ENCODE measurements around the gene TNIK.

Gene TNIK

DNA sequence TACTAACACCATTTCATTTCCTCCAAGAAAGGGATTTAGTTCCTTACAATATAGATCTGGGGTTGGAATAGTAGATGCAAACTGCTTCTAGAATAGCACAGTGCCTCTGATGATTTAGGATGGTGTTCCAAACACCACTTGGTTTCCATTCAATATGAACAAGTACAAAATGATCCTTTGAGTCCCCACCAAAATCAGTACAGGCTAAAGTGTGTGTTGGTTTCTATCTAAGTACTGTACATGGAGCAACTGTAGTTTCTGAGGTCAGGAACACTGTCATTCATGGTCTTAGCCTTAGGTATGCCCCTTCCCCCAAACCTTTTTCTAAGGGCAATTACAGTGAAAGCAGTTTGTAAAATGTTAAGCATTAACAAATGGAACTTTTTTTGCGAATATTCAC is 162.3 kb downstream of the TNIK start:
- Histone ChIP-seq H3K9me3 (ENCODE audit: severe bottlenecking) (no peaks in the 10 kb centered on the region), H3K36me3 (ENCODE audit: low read depth) (no peaks in the 10 kb centered on the region), H3K4me3 (ENCODE audit: severe bottlenecking) (no peak overlapping the region), H3K4me1 (ENCODE audit: insufficient read depth, poor library complexity, severe bottlenecking) (no peaks in the 10 kb centered on the region), H3K27ac (ENCODE audit: poor library complexity, severe bottlenecking) (no peak overlapping the region), H3K27me3 (ENCODE audit: insufficient read depth, poor library complexity, severe bottlenecking) (no peaks in the 10 kb centered on the region)
- DNase-seq (ENCODE audit: low spot score) (no peak), ATAC-seq (ENCODE audit: low read depth) (no peak)
- TF ChIP-seq, protein P1, sequence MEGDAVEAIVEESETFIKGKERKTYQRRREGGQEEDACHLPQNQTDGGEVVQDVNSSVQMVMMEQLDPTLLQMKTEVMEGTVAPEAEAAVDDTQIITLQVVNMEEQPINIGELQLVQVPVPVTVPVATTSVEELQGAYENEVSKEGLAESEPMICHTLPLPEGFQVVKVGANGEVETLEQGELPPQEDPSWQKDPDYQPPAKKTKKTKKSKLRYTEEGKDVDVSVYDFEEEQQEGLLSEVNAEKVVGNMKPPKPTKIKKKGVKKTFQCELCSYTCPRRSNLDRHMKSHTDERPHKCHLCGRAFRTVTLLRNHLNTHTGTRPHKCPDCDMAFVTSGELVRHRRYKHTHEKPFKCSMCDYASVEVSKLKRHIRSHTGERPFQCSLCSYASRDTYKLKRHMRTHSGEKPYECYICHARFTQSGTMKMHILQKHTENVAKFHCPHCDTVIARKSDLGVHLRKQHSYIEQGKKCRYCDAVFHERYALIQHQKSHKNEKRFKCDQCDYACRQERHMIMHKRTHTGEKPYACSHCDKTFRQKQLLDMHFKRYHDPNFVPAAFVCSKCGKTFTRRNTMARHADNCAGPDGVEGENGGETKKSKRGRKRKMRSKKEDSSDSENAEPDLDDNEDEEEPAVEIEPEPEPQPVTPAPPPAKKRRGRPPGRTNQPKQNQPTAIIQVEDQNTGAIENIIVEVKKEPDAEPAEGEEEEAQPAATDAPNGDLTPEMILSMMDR (IDR thresholded peaks at IDR 0.05; ENCODE audit: poor library complexity, severe bottlenecking) = no peak

DNA sequence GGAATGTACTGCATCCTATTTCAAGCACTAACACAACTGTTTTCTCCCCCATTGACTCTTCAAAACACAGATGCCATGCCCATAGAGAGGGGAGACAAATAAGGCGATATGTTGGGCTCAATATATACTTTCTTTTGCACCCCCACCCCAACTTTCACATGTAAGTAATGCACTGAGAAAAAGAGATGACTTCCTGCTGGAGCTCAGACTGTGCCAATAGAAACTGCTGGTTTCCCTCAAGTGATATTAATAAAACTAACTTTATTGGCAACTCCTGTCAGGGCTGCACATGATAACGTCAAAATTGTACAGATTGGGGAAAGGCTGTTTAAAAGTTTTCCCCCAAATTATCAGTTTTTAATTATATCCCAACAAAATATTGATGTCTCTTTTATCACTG is 163.0 kb downstream of the TNIK start:
- H3K4me3 ChIP-seq (ENCODE audit: severe bottlenecking) = no peak overlapping the region
- no peaks in the 10 kb centered on the region for H3K4me1 ChIP-seq (ENCODE audit: insufficient read depth, poor library complexity, severe bottlenecking)
- no peak overlapping the region for H3K27ac ChIP-seq (ENCODE audit: poor library complexity, severe bottlenecking)
- H3K27me3 ChIP-seq (ENCODE audit: insufficient read depth, poor library complexity, severe bottlenecking) = no peaks in the 10 kb centered on the region
- DNase-seq (ENCODE audit: low spot score) = no peak
- H3K9me3 ChIP-seq (ENCODE audit: severe bottlenecking) = no peaks in the 10 kb centered on the region
- no peaks in the 10 kb centered on the region for H3K36me3 ChIP-seq (ENCODE audit: low read depth)
- TF ChIP-seq, protein P1 (IDR thresholded peaks at IDR 0.05; ENCODE audit: poor library complexity, severe bottlenecking) = no peak
- ATAC-seq (ENCODE audit: low read depth) = no peak

DNA sequence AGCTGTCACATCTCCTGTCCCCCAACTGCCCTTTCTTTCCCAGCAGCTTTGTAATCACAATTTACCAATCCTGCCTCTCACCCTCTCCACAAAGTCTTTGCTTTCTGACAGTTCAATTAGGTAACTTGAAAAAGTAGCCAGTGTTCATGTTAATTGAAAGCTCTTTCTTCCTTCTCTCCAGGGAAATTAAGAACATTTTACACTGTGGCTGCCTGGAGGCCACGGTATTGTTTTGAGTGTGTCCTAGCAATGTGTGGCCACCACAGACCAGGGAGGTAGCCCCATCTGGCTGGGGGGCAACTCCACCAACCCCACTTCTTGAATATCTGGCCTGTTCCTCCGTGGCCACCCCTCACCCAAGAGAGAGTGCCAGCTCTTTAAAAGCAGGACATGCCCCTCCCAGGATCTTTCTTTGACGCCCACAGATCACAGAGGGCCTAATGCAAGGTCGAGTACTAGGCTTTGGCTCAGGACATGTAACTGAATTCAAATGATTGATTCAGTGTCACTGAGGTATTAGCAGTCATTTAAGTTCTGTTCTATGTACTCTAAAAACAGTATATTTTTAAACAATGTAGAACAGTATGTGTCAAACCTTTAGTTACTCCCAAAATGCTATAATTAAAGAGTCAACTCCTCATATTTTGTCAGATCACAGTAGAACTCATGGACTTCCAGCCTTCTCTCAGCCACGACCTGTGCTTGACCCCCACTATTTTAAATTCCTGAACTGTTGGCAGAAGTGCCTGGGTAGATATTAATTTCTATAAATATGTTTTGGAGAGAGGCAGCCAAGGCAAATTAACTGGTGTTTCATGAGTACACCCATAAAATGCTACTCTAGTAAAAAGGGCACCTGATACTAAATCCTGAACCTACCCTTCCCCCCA is 164.5 kb downstream of the TNIK start:
- ATAC-seq (ENCODE audit: low read depth) (no peak), DNase-seq (ENCODE audit: low spot score) (no peak)
- H3K27ac ChIP-seq (ENCODE audit: poor library complexity, severe bottlenecking) = no peak overlapping the region
- no peaks in the 10 kb centered on the region for H3K9me3 ChIP-seq (ENCODE audit: severe bottlenecking)
- no peaks in the 10 kb centered on the region for H3K4me1 ChIP-seq (ENCODE audit: insufficient read depth, poor library complexity, severe bottlenecking)
- no peaks in the 10 kb centered on the region for H3K27me3 ChIP-seq (ENCODE audit: insufficient read depth, poor library complexity, severe bottlenecking)
- no peaks in the 10 kb centered on the region for H3K36me3 ChIP-seq (ENCODE audit: low read depth)
- TF ChIP-seq, protein P1 (IDR thresholded peaks at IDR 0.05; ENCODE audit: poor library complexity, severe bottlenecking) = no peak
- H3K4me3 ChIP-seq (ENCODE audit: severe bottlenecking) = no peak overlapping the region

DNA sequence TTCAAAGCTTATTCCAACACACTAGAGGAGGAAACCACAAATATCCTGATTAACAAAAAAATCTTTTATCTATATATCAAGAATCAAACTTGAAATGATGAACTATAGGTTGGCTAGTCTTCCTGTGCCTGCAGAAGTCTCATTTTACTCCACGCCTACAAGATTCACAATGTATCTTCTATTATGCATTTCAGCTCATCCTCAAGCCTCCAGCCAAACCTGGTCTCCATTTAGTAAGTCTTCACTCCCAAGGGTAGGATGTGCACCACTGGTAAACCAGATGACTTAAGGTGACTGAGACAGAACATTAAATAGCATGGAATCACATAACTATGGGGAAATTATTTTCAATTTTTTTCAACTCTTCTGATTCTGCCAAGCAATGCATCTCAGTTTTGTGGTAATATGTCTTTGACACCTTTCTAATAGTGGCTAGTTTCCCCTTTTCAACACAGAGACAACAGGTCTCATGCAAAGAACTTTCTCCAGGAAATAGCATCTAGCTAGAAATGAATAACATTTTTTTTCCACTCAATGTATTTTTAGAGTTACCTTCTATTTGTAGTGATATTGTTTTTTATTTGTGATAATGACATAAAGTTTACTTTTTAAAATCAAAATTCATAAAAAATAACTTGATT is 166.9 kb downstream of the TNIK start:
- no peak overlapping the region for H3K4me3 ChIP-seq (ENCODE audit: severe bottlenecking)
- no peaks in the 10 kb centered on the region for H3K9me3 ChIP-seq (ENCODE audit: severe bottlenecking)
- ATAC-seq (ENCODE audit: low read depth) (no peak), DNase-seq (ENCODE audit: low spot score) (no peak)
- no peaks in the 10 kb centered on the region for H3K27me3 ChIP-seq (ENCODE audit: insufficient read depth, poor library complexity, severe bottlenecking)
- H3K36me3 ChIP-seq (ENCODE audit: low read depth) = no peaks in the 10 kb centered on the region
- TF ChIP-seq, protein P1 (IDR thresholded peaks at IDR 0.05; ENCODE audit: poor library complexity, severe bottlenecking) = no peak
- no peaks in the 10 kb centered on the region for H3K4me1 ChIP-seq (ENCODE audit: insufficient read depth, poor library complexity, severe bottlenecking)
- H3K27ac ChIP-seq (ENCODE audit: poor library complexity, severe bottlenecking) = no peak overlapping the region

DNA sequence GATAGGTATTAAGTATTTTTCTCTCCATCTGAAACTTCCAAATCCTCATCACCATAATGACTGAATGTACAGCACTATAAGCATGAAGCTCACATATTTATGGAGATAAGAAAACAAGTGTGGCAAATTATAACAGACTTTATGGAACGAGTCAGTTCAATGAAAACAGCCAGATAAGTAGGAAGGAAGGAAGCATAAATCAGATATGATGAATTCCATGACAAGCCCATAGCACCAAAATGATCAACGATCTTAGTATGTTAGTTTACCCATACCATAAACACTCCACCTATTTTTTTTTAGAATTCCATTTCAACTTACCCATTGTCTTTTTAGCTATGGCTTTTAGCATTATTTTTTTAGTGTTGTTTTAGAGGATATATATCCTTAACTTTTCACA is 169.5 kb downstream of the TNIK start:
- Histone ChIP-seq H3K27ac (ENCODE audit: poor library complexity, severe bottlenecking) (no peak overlapping the region), H3K9me3 (ENCODE audit: severe bottlenecking) (no peaks in the 10 kb centered on the region)
- no peak for ATAC-seq (ENCODE audit: low read depth)

More for the DNA sequence above, 169.5 kb downstream of the TNIK start:
- DNase-seq (ENCODE audit: low spot score) = no peak
- H3K4me3 ChIP-seq (ENCODE audit: severe bottlenecking) = no peak overlapping the region
- H3K36me3 ChIP-seq (ENCODE audit: low read depth) = no peaks in the 10 kb centered on the region
- H3K4me1 ChIP-seq (ENCODE audit: insufficient read depth, poor library complexity, severe bottlenecking) = peaks cover 18% of the 10 kb centered on the region
- H3K27me3 ChIP-seq (ENCODE audit: insufficient read depth, poor library complexity, severe bottlenecking) = no peaks in the 10 kb centered on the region
- TF ChIP-seq, protein P1 (IDR thresholded peaks at IDR 0.05; ENCODE audit: poor library complexity, severe bottlenecking) = no peak

Data from RWPE2 (cell line).